22Rv1 (cell line): ENCODE data around the gene MAPRE3.

Experiments
- ZFX ChIP-seq: fragments of 450-650 bp; IDR thresholded peaks from 2 replicates; pipeline ENCODE4 v1.6.1; 2017; ENCODE audit warnings: antibody characterized with exemption, borderline replicate concordance
- TF ChIP-seq, protein P1 (sequence below): fragments of 450-650 bp; IDR thresholded peaks from 2 replicates; pipeline ENCODE4 v1.5.1; 2017; ENCODE audit warnings: mild to moderate bottlenecking

- TF ChIP-seq, protein P1, sequence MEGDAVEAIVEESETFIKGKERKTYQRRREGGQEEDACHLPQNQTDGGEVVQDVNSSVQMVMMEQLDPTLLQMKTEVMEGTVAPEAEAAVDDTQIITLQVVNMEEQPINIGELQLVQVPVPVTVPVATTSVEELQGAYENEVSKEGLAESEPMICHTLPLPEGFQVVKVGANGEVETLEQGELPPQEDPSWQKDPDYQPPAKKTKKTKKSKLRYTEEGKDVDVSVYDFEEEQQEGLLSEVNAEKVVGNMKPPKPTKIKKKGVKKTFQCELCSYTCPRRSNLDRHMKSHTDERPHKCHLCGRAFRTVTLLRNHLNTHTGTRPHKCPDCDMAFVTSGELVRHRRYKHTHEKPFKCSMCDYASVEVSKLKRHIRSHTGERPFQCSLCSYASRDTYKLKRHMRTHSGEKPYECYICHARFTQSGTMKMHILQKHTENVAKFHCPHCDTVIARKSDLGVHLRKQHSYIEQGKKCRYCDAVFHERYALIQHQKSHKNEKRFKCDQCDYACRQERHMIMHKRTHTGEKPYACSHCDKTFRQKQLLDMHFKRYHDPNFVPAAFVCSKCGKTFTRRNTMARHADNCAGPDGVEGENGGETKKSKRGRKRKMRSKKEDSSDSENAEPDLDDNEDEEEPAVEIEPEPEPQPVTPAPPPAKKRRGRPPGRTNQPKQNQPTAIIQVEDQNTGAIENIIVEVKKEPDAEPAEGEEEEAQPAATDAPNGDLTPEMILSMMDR = no peak
- TF ChIP-seq ZFX = no peak
These were observed 30.4 kb upstream of the MAPRE3 start for GRCh38 chr2:26940001-26940400.
